Measurements from ENCODE around the gene TMEM17. TPM values are rescaled to one million over a fixed set of nuclear protein-coding genes. Genes with fewer than 3 reads are reported as not detected.

TMEM17 gene
- total RNA-seq, 2 experiments from 2014 or later = not detected

- Histone ChIP-seq H3K27ac (ENCODE audit: low read depth in 1 of 2, low read length in 2 of 2) (no peak overlapping the region), H3K4me3 (ENCODE audit: low read length) (no peak overlapping the region), H3K9me3 (ENCODE audit: control insufficient read depth in 1 of 2, insufficient read depth in 1 of 2, low read length in 2 of 2) (no peaks in the 10 kb centered on the region), H3K4me1 (ENCODE audit: insufficient read depth, low read length) (no peaks in the 10 kb centered on the region), H3K36me3 (ENCODE audit: insufficient read depth, low read length) (no peaks in the 10 kb centered on the region), H3K27me3 (ENCODE audit: control insufficient read depth in 1 of 2, insufficient read depth in 2 of 2, low read length in 2 of 2) (no peaks in the 10 kb centered on the region)
- H3K4me3 Mint-ChIP-seq = no peak overlapping the region
- POLR2A ChIA-PET = no interaction called here
- CTCF ChIA-PET = no interaction called here
- no peak overlapping the region for H3K27ac Mint-ChIP-seq
- no peak for TF ChIP-seq CTCF (IDR thresholded peaks at IDR 0.05)
- ATAC-seq (ENCODE audit: poor library complexity) (no peak), DNase-seq (no peak)
- H3K4me1 Mint-ChIP-seq (ENCODE audit: low read depth) = no peaks in the 10 kb centered on the region
- no peaks in the 10 kb centered on the region for H3K9me3 Mint-ChIP-seq
- no peaks in the 10 kb centered on the region for H3K36me3 Mint-ChIP-seq (ENCODE audit: low read depth)
- no peaks in the 10 kb centered on the region for H3K27me3 Mint-ChIP-seq
- intact Hi-C loops (cut with DNase I, micrococcal nuclease) = no loop called here
Measured at GRCh38 chr2:62489702-62490101, 16.3 kb downstream of the TMEM17 start.

- Histone ChIP-seq H3K9me3 (ENCODE audit: control insufficient read depth in 1 of 2, insufficient read depth in 1 of 2, low read length in 2 of 2) (no peaks in the 10 kb centered on the region), H3K27ac (ENCODE audit: low read depth in 1 of 2, low read length in 2 of 2) (no peak overlapping the region), H3K4me3 (ENCODE audit: low read length) (no peak overlapping the region), H3K4me1 (ENCODE audit: insufficient read depth, low read length) (no peaks in the 10 kb centered on the region), H3K36me3 (ENCODE audit: insufficient read depth, low read length) (no peaks in the 10 kb centered on the region), H3K27me3 (ENCODE audit: control insufficient read depth in 1 of 2, insufficient read depth in 2 of 2, low read length in 2 of 2) (no peaks in the 10 kb centered on the region)
- DNase-seq = no peak
- Mint-ChIP-seq H3K9me3 (no peaks in the 10 kb centered on the region), H3K27ac (no peak overlapping the region), H3K4me1 (ENCODE audit: low read depth) (no peaks in the 10 kb centered on the region), H3K4me3 (no peak overlapping the region), H3K36me3 (ENCODE audit: low read depth) (no peaks in the 10 kb centered on the region), H3K27me3 (no peaks in the 10 kb centered on the region)
- ATAC-seq (ENCODE audit: poor library complexity) = no peak
- intact Hi-C loops (cut with DNase I, micrococcal nuclease) = no loop called here
- CTCF ChIA-PET = no interaction called here
- no peak for TF ChIP-seq CTCF (IDR thresholded peaks at IDR 0.05)
- POLR2A ChIA-PET = no interaction called here
Measured at GRCh38 chr2:62489162-62489561, 16.8 kb downstream of the TMEM17 start.

- Histone ChIP-seq H3K27me3 (ENCODE audit: control insufficient read depth in 1 of 2, insufficient read depth in 2 of 2, low read length in 2 of 2) (no peaks in the 10 kb centered on the region), H3K27ac (ENCODE audit: low read depth in 1 of 2, low read length in 2 of 2) (no peak overlapping the region), H3K36me3 (ENCODE audit: insufficient read depth, low read length) (no peaks in the 10 kb centered on the region), H3K4me3 (ENCODE audit: low read length) (no peak overlapping the region), H3K4me1 (ENCODE audit: insufficient read depth, low read length) (no peaks in the 10 kb centered on the region), H3K9me3 (ENCODE audit: control insufficient read depth in 1 of 2, insufficient read depth in 1 of 2, low read length in 2 of 2) (no peaks in the 10 kb centered on the region)
- no peaks in the 10 kb centered on the region for H3K9me3 Mint-ChIP-seq
- ATAC-seq (ENCODE audit: poor library complexity) (no peak), DNase-seq (no peak)
- no peak overlapping the region for H3K27ac Mint-ChIP-seq
- H3K27me3 Mint-ChIP-seq = no peaks in the 10 kb centered on the region
- H3K4me1 Mint-ChIP-seq (ENCODE audit: low read depth) = no peaks in the 10 kb centered on the region
- no peaks in the 10 kb centered on the region for H3K36me3 Mint-ChIP-seq (ENCODE audit: low read depth)
- ChIA-PET POLR2A (no interaction called here), CTCF (no interaction called here)
- TF ChIP-seq CTCF (IDR thresholded peaks at IDR 0.05) = no peak
- H3K4me3 Mint-ChIP-seq = no peak overlapping the region
- intact Hi-C loops (cut with DNase I, micrococcal nuclease) = no loop called here
Measured at GRCh38 chr2:62486439-62486765, 19.6 kb downstream of the TMEM17 start.

Data from CD4-positive, alpha-beta T cell (primary cell).